ENCODE measurements around the gene MLLT6. TPM values are rescaled to one million over a fixed set of nuclear protein-coding genes. Genes with fewer than 3 reads are reported as not detected.

Gene MLLT6
- total and polyA plus RNA-seq, 2 of the 13 experiments (the other 11 are each of a cell fraction or from before 2014, with no cell fraction given): 50.7 to 69.5 TPM

- TF ChIP-seq ZNF407 (CRISPR knock-in tag; IDR thresholded peaks at IDR 0.05; ENCODE audit: not compliant biosample characterization) (no peak), ZMYM4 (CRISPR knock-in tag; IDR thresholded peaks at IDR 0.05) (no peak), TFAP4 (IDR thresholded peaks at IDR 0.05; ENCODE audit: borderline replicate concordance, low read depth) (peak; percentile 50; the same call in 1 of the 2 replicates), ZNF225 (CRISPR knock-in tag; IDR thresholded peaks at IDR 0.05) (no peak; the same call in 1 of the 2 replicates), DZIP1 (CRISPR knock-in tag; IDR thresholded peaks at IDR 0.05) (no peak), ZNF841 (CRISPR knock-in tag; IDR thresholded peaks at IDR 0.05; ENCODE audit: borderline replicate concordance) (no peak), SP2 (CRISPR knock-in tag; IDR thresholded peaks at IDR 0.05) (no peak), PHF21A (CRISPR knock-in tag; IDR thresholded peaks at IDR 0.05) (0 out of 2 replicates have a peak, but pooled peaks have one; percentile 25), MEIS1 (CRISPR knock-in tag; IDR thresholded peaks at IDR 0.05; ENCODE audit: borderline replicate concordance) (0 out of 2 replicates have a peak, but pooled peaks have one; percentile 57), MXD3 (CRISPR knock-in tag; IDR thresholded peaks at IDR 0.05) (peak; percentile 84), ZNF569 (CRISPR knock-in tag; IDR thresholded peaks at IDR 0.05; ENCODE audit: borderline replicate concordance) (no peak), STAT6 (CRISPR knock-in tag; IDR thresholded peaks at IDR 0.05; ENCODE audit: borderline replicate concordance) (no peak)
Observed at GRCh38 chr17:38663125-38663751, 41.8 kb upstream of the MLLT6 start (continued).

Measured in HepG2 (cell line).